D341Med (cell line): Measurements from ENCODE around the gene HNF1B.
"Not testable (repeated sequence)": the region's sequence is repeated elsewhere in the genome, so short reads cannot be mapped to it uniquely, and the experiment has no call there.

Experiments
- DNase-seq: peaks from one replicate; pipeline ENCODE4 v3.0.0; 2012; ENCODE audit warnings: low spot score

Gene HNF1B

DNA sequence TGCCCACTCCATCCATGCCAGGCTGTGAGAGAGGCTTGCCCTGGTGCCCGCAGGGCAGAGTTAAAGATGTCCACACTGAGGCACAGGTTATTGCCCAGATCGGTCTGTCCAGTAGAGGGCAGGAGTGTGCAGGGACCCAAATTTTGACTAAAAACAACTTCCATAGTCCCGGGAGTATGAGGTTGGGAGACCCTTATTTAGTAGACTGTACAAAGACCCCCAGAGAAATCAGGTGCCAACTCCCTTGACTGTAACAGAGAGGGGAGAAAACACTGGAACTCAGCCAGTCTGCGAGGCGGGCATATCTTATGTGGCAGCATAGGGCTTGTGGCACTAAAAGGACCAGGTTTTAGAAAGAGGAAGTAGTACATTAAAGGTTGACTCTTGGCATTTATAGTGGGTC lies 43.4 kb downstream of the HNF1B start:
- DNase-seq = peak; percentile 74

DNA sequence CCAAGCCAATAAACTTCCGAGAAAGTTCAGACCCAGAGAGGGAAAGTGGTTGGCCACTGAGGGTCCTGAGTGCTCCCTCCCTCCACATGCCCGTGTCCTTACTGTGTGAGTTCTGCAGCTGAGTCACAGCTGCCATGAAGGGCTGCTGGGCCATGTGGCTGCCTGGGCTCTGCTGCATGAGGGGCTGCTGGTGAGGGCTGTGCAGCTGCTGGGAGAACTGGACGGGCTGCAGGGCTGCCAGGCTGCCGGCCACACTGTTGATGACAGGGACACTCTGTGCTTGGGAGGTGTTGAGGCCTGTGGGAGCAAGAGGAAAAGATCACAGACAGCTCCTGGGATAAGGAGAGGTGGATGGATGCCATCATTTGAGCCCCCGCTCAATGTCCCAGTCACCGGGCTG lies 44.0 kb downstream of the HNF1B start:
- DNase-seq = no peak

DNA sequence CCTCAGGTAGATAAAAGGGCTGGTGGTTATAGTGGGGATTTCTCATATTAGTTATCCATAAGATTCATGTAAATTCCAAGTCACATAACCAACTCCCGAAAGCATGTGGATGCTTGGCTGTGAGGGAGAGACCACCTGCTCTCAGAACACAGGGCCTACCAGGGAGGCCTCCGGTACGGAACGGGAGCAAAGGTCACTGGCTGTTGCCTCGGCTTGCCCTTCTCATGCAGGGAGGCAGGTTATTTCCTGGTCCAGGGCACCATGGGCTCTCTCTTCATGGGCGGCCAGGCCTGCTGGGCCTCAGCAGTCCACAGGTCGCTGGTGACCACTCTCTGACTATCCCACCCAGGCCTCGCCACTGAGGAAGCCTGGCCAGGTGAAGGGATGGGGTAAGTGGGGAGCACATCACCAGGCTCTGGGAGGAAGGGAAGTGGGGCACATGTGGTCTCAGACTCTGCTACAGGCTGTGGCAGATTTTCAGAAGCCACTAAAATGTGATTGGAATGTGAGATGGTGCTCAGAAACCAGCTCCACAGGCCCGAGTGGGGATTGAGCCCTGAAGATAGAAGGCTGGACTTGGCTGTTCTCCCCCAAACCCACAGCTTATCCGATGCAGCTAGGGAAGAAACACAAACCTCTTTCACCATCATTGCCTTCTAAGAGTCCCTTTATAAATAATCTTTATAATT lies 45.4 kb downstream of the HNF1B start:
- no peak for DNase-seq

DNA sequence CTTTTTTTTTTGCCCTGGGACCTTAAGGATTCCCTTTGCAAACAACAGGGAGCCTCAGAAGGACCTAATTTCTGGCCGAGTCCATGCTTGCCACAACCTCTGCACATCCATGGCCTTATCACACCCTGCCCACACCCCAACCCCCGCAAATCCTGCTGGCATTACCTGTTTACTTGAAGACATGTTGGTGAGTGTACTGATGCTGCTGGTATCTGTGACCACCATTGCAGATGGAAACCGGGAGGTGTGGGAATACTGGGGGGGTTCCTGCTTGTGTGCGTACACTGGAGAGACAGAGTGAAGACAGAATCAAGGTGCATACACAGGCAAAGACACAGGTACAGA lies 46.0 kb downstream of the HNF1B start:
- DNase-seq = no peak

GRCh38 chr17:37698132-37698910 lies 46.5 kb downstream of the HNF1B start:
- no peak for DNase-seq

DNA sequence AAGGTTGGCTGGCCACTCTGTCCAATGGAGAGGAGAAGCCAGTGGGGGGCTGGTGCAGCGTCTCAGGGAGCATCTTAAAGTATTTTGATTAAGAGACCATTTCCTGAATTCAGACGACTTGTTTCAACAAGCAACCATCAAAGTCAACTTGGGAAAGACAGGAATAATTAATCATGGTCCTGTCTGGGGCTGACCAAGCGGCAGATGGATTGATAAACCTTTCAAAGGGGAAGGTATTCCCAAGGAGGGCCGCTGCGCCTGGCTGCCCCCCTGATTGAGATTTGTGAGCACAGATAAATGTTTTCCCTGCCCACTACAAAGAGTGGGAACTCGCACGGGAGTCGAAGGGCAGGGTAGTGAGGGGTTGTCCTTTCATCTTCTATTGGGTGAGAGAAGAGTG lies 47.5 kb downstream of the HNF1B start:
- no peak for DNase-seq

DNA sequence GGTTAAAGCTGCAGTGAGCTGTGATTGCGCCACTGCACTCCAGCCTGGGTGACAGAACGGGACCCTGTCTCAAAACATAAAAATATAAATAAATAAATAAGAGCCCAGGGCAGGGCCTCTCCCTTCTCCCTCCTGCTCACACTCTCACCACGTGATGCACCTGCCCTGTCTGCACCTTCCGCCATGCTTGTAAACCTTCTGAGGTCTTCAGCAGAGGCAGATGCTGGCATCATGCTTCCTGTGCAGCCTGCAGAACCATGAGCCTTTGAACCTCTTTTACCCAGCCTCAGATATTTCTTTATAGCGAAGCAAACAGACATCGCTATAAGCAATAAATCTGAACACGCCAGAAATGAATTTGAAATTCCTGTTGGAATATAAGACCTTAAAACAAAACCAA lies 48.5 kb downstream of the HNF1B start:
- no peak for DNase-seq

DNA sequence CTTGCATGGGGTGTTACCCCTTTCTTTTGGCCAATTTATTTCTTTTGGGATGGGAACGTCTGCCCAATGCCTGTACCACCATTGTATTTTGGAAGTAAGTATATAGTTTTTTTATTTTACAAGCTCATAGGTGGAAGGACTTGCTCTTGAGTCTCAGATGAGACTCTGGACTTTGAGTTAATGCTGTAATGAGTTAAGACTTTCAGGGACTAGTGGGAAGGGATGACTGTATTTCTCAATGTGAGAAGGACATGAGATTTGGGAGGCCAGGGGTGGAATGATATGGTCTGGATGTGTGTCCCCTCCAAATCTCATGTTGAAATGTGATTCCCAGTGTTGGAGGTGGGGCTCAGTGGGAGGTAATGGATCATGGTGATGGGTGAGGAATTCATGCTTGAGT lies 49.1 kb downstream of the HNF1B start:
- DNase-seq = no peak

- DNase-seq = no peak
Observed at GRCh38 chr17:37694734-37695133, 50.1 kb downstream of the HNF1B start.

DNA sequence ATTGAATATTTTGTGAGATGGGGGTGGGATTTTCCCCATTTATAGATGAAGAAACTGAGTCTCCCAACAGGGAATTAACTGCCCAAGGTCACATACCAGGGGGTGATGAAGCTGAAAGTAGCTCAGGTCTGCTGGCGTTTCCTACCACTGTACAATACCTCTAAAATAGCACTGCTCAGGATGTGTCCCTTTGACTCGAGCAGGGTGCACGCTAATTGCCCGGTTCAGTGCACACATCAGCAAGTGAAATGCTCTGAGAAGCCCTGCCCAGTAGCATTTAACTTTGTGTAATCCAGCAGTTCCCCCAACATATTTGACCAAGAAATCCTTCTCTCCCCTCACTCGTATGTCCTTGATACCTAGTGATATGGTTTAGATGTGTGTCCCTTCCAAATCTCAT lies 51.5 kb downstream of the HNF1B start:
- DNase-seq = no peak

- DNase-seq = no peak
Observed at GRCh38 chr17:37691807-37692206, 53.1 kb downstream of the HNF1B start.

DNA sequence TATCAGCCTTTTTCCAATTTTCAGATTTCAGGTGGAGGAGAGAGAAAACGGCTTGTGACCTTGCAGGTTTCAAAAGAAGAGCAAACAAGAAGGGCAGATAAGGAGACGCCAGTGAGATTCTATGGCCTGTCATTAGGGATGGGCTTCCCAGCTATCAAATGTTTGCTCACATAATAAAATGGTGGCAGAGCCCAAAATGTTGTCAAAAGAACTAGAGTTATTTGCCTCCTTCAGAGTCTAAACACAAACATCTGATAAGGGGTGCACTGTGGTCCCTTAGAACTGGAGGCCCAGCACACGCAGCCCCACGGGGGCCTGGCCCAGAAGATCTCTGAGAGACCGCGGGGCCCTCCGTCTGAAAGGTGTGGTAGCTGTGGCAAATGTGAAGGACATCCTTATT lies 55.5 kb downstream of the HNF1B start:
- no peak for DNase-seq

- DNase-seq = no peak
Observed at GRCh38 chr17:37683454-37683984, 61.3 kb downstream of the HNF1B start.

- DNase-seq = no peak
Observed at GRCh38 chr17:37682007-37682406, 62.9 kb downstream of the HNF1B start.

- not testable (repeated sequence) for DNase-seq
Observed at GRCh38 chr17:37679995-37680394, 64.9 kb downstream of the HNF1B start.

DNA sequence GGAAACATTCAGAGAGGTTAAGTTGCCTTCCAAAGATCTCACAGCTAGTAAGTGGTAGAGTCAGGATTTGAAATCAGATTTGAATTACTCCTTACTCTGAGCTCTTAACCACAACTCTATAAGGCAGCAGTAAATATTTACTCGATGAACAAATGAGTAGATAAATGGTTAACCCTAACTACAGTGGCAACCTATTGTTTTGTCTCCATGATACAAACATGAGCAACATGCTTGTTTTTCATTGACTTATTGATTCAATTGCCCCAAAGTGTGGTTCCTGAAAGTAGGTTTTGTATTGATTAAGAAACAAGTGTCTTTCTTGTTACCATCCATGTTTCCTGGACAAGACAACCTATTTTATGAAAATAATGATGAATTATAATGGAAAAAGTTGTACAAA lies 66.8 kb downstream of the HNF1B start:
- DNase-seq = no peak

DNA sequence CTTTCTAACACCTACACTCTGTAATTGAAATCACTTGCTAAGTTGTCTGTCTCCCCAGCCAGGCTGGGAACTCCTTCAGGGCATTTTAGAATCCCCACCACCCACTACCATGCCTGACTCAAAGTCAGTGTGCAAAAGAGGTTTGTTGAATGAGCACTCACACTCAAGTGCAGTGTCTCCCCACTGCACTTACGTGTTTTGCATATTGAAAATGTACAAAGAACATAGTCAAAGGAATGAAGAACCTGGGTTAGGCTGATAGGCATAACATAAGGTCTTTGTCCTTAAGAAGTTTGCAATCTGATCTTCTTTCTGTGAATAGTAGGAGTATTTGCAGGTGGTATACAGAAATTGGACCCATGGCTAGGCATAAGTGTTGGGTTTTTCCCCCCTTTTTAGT lies 67.8 kb downstream of the HNF1B start:
- DNase-seq = no peak

DNA sequence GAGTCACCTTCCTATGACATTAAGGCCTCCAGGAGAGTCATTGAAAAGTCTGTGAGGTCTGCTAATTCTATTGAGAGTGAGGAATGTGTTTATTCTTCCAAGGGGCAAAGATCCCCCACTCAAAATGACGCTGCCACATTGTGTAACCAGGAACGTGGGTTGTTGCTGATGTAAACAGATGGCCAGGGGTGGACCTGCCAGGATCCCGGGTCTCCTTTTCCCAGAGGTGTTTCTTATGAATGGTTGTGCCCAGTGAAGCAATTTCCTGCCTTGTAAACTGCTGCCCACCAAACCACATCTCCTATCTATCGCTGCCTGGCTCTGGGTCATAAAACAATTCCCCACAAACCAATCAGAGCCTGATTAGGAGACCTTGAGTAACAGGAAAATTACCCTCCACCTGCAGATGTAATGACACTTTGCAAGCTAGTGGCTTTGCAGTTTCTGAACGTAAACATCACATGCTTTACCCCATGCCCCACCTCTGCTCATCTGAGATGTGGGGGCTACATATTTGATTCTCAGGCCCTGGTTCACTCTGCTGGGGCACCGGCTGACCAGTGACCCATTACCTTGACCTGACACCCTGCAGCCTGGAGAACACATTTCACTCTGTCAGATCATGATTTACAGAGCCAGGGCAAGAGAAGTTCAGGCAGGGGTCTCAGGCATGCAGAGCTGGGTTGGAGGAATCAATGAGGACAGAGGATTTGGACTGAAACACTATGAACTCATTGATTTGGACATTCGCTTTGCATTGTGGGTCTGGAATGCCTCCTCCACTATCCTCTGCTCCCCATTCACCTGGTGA lies 68.5 kb downstream of the HNF1B start:
- no peak for DNase-seq

- DNase-seq = no peak
Observed at GRCh38 chr17:37674511-37674910, 70.3 kb downstream of the HNF1B start.

DNA sequence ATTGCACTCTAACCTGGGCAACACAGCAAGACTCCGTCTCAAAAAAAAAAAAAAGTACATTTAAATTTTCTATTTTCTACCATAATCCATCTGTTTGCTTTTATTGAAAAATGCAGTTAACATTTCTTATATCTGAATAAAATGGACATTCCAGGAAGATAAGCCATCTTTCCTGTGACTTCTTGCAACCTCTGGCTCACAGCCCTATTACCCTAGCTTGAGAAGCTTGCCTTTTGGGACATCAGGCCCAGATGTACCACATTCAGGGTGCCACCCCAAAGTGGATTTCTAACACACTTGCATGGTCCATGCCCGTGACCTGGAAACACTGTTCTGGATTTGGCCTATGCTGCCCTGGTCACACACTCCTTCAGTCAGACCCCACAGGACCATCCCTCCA lies 71.5 kb downstream of the HNF1B start:
- DNase-seq = no peak

- DNase-seq = no peak
Observed at GRCh38 chr17:37672548-37673078, 72.2 kb downstream of the HNF1B start.

GRCh38 chr17:37671824-37672547 lies 72.9 kb downstream of the HNF1B start:
- DNase-seq = no peak
